D721Med (cell line): ENCODE data around the gene DBNDD1.
"Not testable (repeated sequence)": the region's sequence is repeated elsewhere in the genome, so short reads cannot be mapped to it uniquely, and the experiment has no call there.

ENCODE experiments used
- DNase-seq: peaks from one replicate; pipeline ENCODE4 v3.0.0; 2011; ENCODE audit warnings: low spot score; ENCODE audit not compliant: insufficient read length
- FAIRE-seq: peaks from 2 replicates; lab custom pipeline; 2011; peaks lifted over from hg19 to GRCh38; lab: Jason Lieb, UNC
- CTCF ChIP-seq: IDR thresholded peaks from 2 replicates; pipeline ENCODE4 v1.5.1; 2012; ENCODE audit warnings: mild to moderate bottlenecking, control low read depth; ENCODE audit not compliant: insufficient read depth; ENCODE audit errors: missing control alignments

The DBNDD1 gene

DNA sequence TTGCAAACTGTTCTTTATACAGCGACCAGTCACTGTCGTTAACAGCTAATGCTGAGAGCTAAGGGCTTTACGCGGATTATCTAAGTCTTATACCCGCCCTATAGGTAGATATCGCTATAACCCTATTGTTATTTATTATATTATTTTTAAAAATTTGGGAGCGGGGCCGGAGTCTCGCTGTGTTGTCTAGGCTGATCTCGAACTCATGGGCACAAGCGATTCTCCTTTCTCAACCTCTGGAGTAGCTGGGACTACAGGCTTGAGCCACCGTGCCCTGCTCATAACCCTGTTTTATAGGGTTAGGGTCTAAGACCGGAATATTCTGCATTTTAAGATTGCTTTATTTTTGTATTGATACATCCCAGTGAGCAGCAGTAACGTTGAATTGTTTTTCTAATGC lies 46.0 kb downstream of the DBNDD1 start:
- TF ChIP-seq CTCF, result no peak
- DNase-seq (no peak), FAIRE-seq (no peak)

DNA sequence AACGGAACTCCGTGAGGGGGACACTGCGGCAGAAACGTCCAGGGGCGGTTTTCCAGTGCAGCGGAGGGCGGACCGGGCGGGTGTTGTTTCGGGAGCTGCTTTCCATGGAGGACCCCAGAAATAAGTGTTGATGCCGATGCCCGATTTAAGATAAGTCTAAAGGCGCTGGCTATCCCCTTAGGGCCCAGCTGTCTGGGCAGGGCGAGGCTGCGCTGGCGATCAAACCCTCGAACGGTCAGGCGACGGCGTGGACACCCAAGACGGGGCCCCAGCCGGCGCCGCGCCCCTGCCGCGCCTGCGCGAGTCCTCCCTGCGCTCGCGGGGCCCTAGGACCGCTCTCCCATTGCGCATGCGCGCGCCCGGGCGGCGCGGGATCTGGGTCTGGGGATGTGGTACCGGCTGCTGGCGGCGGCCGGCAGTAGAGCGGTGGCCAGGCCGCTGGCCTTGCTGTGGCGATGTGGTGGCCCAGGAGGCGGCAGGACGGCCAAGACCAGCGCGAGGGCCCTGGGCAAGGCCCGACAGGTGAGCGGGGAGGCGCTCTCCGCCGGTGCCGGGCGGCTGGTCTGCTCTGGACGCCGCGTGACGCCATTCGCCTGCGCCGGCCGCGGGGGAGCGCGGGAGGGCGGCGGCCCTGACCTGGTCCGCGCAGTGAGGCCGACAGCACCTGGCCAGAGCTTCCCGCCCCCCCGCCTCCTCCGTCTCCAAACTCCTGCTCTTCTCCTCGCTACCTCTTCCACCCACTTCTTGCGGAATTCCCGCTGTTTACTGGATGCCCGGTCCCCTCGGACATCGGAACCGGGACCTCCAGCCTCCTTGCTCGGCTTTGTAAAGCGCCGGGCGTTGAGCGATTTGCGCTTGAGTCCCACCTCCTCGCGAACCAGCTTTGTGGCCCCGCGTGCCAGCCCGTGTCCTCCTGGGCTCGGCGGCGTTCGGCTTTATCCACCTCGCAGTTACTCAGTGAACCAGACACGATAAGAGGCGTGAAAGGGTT lies 46.7 kb downstream of the DBNDD1 start:
- DNase-seq (peak; percentile 91), FAIRE-seq (no peak)
- TF ChIP-seq CTCF, result no peak

GRCh38 chr16:89971495-89972243 lies 47.6 kb downstream of the DBNDD1 start:
- no peak for DNase-seq
- no peak for FAIRE-seq
- TF ChIP-seq CTCF, result no peak

DNA sequence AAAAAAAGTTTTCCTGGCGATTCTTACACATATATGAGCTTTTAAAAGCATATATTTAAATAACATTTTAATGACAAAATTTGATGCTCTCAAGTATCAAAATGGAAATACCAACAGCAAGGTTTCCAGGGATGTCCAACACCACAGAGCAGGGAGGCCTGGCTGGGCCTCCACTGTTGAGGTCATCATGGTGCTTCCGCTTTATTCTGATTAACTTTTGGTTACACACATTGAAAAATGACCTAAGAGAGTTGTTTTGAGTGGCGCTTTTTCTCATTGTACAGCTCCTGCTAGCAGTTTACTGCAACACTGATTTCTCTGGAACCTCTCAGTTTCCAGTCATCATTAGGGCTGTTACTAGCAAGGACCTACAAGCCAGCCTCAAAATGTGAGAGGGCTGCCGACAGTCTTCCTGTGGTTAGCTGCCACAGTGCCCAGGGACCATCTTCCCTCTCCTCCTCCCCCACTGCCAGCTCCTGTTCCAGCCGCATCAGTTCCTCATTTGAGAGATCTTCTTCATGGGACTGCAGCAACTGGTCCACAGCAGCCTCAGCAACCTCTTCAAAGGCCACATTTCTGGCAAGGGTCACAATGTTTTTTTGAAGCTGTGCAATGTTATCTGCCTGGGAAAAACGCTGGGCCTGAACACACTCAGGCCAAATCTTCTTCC lies 49.4 kb downstream of the DBNDD1 start:
- no peak for TF ChIP-seq CTCF
- no peak for DNase-seq
- no peak for FAIRE-seq

- DNase-seq, FAIRE-seq: not testable (repeated sequence)
Observed at GRCh38 chr16:89968074-89968473, 51.2 kb downstream of the DBNDD1 start.

- DNase-seq, FAIRE-seq: not testable (repeated sequence)
Observed at GRCh38 chr16:89967436-89967835, 51.8 kb downstream of the DBNDD1 start.

DNA sequence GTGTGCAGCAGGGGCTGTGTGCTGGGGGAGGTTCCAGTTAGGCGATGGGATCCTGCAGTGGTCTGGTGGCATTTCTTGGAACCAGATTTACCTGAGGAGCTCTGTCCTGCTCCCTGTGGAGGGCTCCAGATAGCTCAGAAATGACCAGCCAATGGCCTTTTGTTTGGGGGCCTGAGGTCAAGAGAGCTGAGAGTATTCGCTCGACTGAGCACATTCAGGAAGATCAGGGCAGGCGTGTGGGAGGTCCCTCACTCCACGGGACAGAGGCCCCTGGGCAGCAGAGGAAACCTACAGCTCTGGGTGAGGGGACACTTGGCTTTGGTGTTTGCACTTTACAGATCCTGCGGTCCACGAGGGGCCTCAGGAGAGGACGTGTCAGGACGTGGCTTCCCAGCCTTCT lies 52.5 kb downstream of the DBNDD1 start:
- no peak for TF ChIP-seq CTCF
- DNase-seq, result no peak
- no peak for FAIRE-seq
